Astrocyte (in vitro differentiated cells and primary cell): ENCODE measurements around the gene RNF150. TPM values are rescaled to one million over a fixed set of nuclear protein-coding genes. Genes with fewer than 3 reads are reported as not detected.

Experiments used
- DNase-seq: peaks from one replicate; pipeline ENCODE4 v3.0.0-alpha.2; 2010; ENCODE audit warnings: low read depth
- FAIRE-seq: peaks from 2 replicates; lab custom pipeline; 2011; peaks lifted over from hg19 to GRCh38; lab: Jason Lieb, UNC
- H2AFZ ChIP-seq: 2 replicates; pipeline ENCODE4 v1.6.0; 2012; ENCODE audit warnings: low read depth, low read length, inconsistent platforms
- H3K27ac ChIP-seq: 2 replicates; pipeline ENCODE4 v1.5.1; 2011; ENCODE audit warnings: low read depth, low read length, inconsistent platforms
- H3K27me3 ChIP-seq: 2 replicates; pipeline ENCODE4 v1.6.0; 2011; ENCODE audit warnings: low read length, inconsistent platforms; ENCODE audit not compliant: insufficient read depth
- H3K36me3 ChIP-seq: 2 replicates; pipeline ENCODE4 v1.5.1; 2011; ENCODE audit warnings: low read length, inconsistent platforms; ENCODE audit not compliant: insufficient read depth
- H3K4me1 ChIP-seq: 2 replicates; pipeline ENCODE4 v1.5.1; 2011; ENCODE audit warnings: low read length, inconsistent platforms; ENCODE audit not compliant: insufficient read depth
- H3K4me2 ChIP-seq: 2 replicates; pipeline ENCODE4 v1.6.0; 2012; ENCODE audit warnings: low read length, inconsistent platforms
- H3K4me3 ChIP-seq: 2 replicates; pipeline ENCODE4 v1.5.1; 2011; ENCODE audit warnings: low read depth, mild to moderate bottlenecking, low read length, inconsistent platforms; ENCODE audit not compliant: insufficient read depth
- H3K79me2 ChIP-seq: 2 replicates; pipeline ENCODE4 v1.6.0; 2012; ENCODE audit warnings: mild to moderate bottlenecking, low read length, inconsistent platforms; ENCODE audit not compliant: insufficient read depth
- H3K9ac ChIP-seq: 2 replicates; pipeline ENCODE4 v1.6.0; 2012; ENCODE audit warnings: mild to moderate bottlenecking, low read length, inconsistent platforms
- H3K9me3 ChIP-seq: 2 replicates; pipeline ENCODE4 v1.5.1; 2012; ENCODE audit warnings: low read depth, mild to moderate bottlenecking, low read length, inconsistent platforms; ENCODE audit not compliant: insufficient read depth
- H4K20me1 ChIP-seq: 2 replicates; pipeline ENCODE4 v1.6.0; 2012; ENCODE audit warnings: low read length, inconsistent platforms; ENCODE audit not compliant: insufficient read depth
- H3K27ac Mint-ChIP-seq: one replicate; pipeline ENCODE4 v1.8.0; 2021; ENCODE audit warnings: mild to moderate bottlenecking, mixed read lengths; ENCODE audit not compliant: unreplicated experiment
- H3K27me3 Mint-ChIP-seq: one replicate; pipeline ENCODE4 v1.8.0; 2021; ENCODE audit warnings: low read depth, mixed read lengths; ENCODE audit not compliant: unreplicated experiment
- H3K36me3 Mint-ChIP-seq: one replicate; pipeline ENCODE4 v1.8.0; 2021; ENCODE audit warnings: low read depth, mixed read lengths; ENCODE audit not compliant: unreplicated experiment
- H3K4me1 Mint-ChIP-seq: one replicate; pipeline ENCODE4 v1.8.0; 2021; ENCODE audit warnings: low read depth, mixed read lengths; ENCODE audit not compliant: unreplicated experiment
- H3K4me3 Mint-ChIP-seq: one replicate; pipeline ENCODE4 v1.8.0; 2021; ENCODE audit warnings: mild to moderate bottlenecking, moderate library complexity, mixed read lengths; ENCODE audit not compliant: unreplicated experiment
- H3K9me3 Mint-ChIP-seq: one replicate; pipeline ENCODE4 v1.8.0; 2021; ENCODE audit warnings: mild to moderate bottlenecking, mixed read lengths; ENCODE audit not compliant: unreplicated experiment
- EZH2 ChIP-seq: IDR thresholded peaks from 2 replicates; pipeline ENCODE4 v1.6.1; 2012; ENCODE audit warnings: mild to moderate bottlenecking, low read length, inconsistent platforms; ENCODE audit not compliant: insufficient read depth
- total RNA-seq: library from RNA; stranded (reverse); gene quantifications from 2 replicates; pipeline ENCODE4 v1.2.1, GENCODE V29; 2021
- TF ChIP-seq, protein P1 (sequence below): IDR thresholded peaks from 2 replicates; pipeline ENCODE4 v1.5.1; 2011; ENCODE audit warnings: low read depth, mild to moderate bottlenecking, inconsistent platforms, low read length, moderate library complexity; ENCODE audit not compliant: insufficient read depth

RNF150 gene
- total RNA-seq, 1 donor from 2014 or later = 5.2 TPM

DNA sequence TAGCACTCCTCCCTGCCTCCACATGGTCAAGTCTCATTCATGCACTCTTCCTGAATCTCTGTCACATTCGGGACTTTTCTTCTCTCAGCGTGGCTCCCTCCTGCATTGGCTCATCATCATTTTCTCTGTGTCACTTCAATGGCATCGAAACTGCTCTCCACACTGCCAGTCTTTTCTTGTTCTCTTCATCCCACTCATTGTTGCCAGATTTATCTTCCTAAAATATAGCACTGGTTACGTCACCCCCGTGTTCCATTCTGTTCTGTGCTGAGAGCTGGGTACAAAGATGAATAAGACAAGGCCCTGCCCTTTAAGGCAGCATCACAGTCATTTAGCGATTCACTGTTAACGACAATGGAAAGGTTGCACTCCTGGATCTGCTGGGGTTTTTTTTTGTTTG, 202.7 kb downstream of the RNF150 start:
- H3K4me1 Mint-ChIP-seq = peaks cover 9% of the 10 kb centered on the region
- Histone ChIP-seq H3K27me3 (no peaks in the 10 kb centered on the region), H3K4me1 (peaks cover 5% of the 10 kb centered on the region), H3K9me3 (no peaks in the 10 kb centered on the region), H2AFZ (no peak overlapping the region), H3K4me3 (no peak overlapping the region), H3K9ac (no peak overlapping the region), H3K4me2 (no peak overlapping the region), H3K79me2 (no peaks in the 10 kb centered on the region), H3K27ac (no peak overlapping the region), H3K36me3 (no peaks in the 10 kb centered on the region), H4K20me1 (no peaks in the 10 kb centered on the region)
- DNase-seq (no peak), FAIRE-seq (no peak)
- no peak overlapping the region for H3K4me3 Mint-ChIP-seq
- no peaks in the 10 kb centered on the region for H3K9me3 Mint-ChIP-seq
- no peak for TF ChIP-seq EZH2
- TF ChIP-seq, protein P1, sequence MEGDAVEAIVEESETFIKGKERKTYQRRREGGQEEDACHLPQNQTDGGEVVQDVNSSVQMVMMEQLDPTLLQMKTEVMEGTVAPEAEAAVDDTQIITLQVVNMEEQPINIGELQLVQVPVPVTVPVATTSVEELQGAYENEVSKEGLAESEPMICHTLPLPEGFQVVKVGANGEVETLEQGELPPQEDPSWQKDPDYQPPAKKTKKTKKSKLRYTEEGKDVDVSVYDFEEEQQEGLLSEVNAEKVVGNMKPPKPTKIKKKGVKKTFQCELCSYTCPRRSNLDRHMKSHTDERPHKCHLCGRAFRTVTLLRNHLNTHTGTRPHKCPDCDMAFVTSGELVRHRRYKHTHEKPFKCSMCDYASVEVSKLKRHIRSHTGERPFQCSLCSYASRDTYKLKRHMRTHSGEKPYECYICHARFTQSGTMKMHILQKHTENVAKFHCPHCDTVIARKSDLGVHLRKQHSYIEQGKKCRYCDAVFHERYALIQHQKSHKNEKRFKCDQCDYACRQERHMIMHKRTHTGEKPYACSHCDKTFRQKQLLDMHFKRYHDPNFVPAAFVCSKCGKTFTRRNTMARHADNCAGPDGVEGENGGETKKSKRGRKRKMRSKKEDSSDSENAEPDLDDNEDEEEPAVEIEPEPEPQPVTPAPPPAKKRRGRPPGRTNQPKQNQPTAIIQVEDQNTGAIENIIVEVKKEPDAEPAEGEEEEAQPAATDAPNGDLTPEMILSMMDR = no peak
- peaks cover 3% of the 10 kb centered on the region for H3K36me3 Mint-ChIP-seq
- no peak overlapping the region for H3K27ac Mint-ChIP-seq
- no peaks in the 10 kb centered on the region for H3K27me3 Mint-ChIP-seq

DNA sequence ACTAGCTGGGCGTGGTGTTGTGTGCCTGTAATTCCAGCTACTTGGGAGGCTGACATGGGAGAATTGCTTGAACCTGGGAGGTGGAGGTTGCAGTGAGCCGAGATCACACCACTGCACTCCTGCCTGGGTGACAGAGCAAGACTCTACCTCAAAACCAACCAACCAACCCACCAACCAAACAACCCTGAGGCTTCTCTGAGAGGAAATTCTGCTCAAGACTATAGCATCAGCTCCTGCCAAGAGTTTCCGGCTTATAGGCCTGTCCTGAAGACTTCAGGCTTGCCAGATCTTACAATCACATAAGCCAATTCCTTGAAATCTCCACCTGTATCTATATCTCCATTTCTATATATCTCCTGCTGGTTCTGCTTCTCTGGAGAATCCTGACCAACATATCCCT, 203.3 kb downstream of the RNF150 start:
- Histone ChIP-seq H3K4me3 (no peak overlapping the region), H3K79me2 (no peaks in the 10 kb centered on the region), H3K9ac (no peak overlapping the region), H3K4me2 (no peak overlapping the region), H3K4me1 (peaks cover under 1% of the 10 kb centered on the region), H3K27ac (no peak overlapping the region), H4K20me1 (no peaks in the 10 kb centered on the region), H3K36me3 (no peaks in the 10 kb centered on the region), H3K27me3 (no peaks in the 10 kb centered on the region), H2AFZ (no peak overlapping the region), H3K9me3 (no peaks in the 10 kb centered on the region)
- no peaks in the 10 kb centered on the region for H3K9me3 Mint-ChIP-seq
- TF ChIP-seq, protein P1 = no peak
- no peak for TF ChIP-seq EZH2
- FAIRE-seq (no peak), DNase-seq (no peak)
- H3K4me1 Mint-ChIP-seq = peaks cover 9% of the 10 kb centered on the region
- no peak overlapping the region for H3K4me3 Mint-ChIP-seq
- no peak overlapping the region for H3K27ac Mint-ChIP-seq
- no peaks in the 10 kb centered on the region for H3K27me3 Mint-ChIP-seq
- peaks cover 3% of the 10 kb centered on the region for H3K36me3 Mint-ChIP-seq

DNA sequence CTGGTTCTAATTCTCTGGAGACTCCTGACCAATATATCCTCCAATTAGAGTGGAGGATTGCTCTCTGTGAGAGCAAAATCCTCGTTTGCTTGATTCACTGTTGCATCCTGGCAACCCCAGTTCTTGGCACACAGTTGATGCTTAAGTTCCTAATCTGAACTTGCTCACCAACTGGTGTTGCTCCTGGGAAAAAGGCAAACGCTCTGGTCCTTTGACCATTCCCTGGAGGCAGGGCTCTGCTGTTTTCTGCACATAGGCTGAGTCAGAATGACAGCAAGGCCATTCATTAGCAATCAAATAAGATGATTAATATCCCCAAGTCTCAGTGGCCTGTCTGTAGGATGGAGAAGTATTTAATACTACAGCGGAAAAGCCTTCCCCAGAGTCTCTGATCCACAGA, 204.4 kb downstream of the RNF150 start:
- H3K27ac ChIP-seq = no peak overlapping the region
- Mint-ChIP-seq H3K4me3 (no peak overlapping the region), H3K27me3 (no peaks in the 10 kb centered on the region), H3K4me1 (peaks cover 9% of the 10 kb centered on the region), H3K9me3 (no peaks in the 10 kb centered on the region), H3K27ac (no peak overlapping the region), H3K36me3 (peaks cover 3% of the 10 kb centered on the region)
- TF ChIP-seq, protein P1 = no peak
- no peak for TF ChIP-seq EZH2
- H3K4me1 ChIP-seq = no peaks in the 10 kb centered on the region
- DNase-seq (peak; percentile 25), FAIRE-seq (no peak)
- no peaks in the 10 kb centered on the region for H3K79me2 ChIP-seq
- H3K4me3 ChIP-seq = no peak overlapping the region
- no peak overlapping the region for H2AFZ ChIP-seq
- no peaks in the 10 kb centered on the region for H4K20me1 ChIP-seq
- H3K9ac ChIP-seq = no peak overlapping the region
- H3K9me3 ChIP-seq = no peaks in the 10 kb centered on the region
- H3K27me3 ChIP-seq = no peaks in the 10 kb centered on the region
- H3K4me2 ChIP-seq = no peak overlapping the region
- no peaks in the 10 kb centered on the region for H3K36me3 ChIP-seq
